ENCODE results near the gene RCN2.
"Not testable (repeated sequence)": the region's sequence is repeated elsewhere in the genome, so short reads cannot be mapped to it uniquely, and the experiment has no call there.

Gene RCN2, protein sequence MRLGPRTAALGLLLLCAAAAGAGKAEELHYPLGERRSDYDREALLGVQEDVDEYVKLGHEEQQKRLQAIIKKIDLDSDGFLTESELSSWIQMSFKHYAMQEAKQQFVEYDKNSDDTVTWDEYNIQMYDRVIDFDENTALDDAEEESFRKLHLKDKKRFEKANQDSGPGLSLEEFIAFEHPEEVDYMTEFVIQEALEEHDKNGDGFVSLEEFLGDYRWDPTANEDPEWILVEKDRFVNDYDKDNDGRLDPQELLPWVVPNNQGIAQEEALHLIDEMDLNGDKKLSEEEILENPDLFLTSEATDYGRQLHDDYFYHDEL

DNA sequence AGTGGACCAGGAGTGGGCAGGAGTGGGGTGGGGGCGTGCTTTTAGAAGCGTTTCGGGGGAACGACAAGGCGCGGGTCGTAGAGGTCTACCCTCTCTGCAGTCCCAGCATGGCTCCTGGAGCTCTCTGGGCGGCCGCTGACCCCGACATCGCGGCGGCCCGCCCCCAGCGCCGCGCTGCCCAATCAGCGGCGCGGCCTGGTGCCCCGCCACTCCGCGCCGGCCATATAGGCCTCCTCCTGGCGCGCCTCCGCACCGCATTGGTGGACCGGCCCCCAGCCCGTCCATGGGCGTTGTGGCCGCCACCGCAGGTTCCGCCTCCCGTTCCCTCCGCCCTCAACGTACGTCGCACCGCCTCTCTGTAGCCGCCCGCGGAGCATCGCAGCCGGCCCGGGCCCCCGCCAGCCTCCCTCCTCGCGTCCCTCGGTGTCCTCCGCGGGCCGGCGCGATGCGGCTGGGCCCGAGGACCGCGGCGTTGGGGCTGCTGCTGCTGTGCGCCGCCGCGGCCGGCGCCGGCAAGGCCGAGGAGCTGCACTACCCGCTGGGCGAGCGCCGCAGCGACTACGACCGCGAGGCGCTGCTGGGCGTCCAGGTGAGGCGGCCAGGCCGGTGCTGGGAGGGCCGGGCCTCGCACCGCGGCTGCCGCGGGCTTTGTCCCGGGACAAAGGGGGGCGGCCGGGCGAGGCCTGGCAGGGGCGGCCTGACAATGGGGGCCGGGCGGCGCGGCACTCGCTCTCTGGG, at the start of gene RCN2:
Gene RCN2, plus strand, starts transcription at position 353 of the 738 bp plus-strand sequence. Its CDS starts 93 bp downstream, at position 446.
- DNase-seq, result peak; percentile 75

DNA sequence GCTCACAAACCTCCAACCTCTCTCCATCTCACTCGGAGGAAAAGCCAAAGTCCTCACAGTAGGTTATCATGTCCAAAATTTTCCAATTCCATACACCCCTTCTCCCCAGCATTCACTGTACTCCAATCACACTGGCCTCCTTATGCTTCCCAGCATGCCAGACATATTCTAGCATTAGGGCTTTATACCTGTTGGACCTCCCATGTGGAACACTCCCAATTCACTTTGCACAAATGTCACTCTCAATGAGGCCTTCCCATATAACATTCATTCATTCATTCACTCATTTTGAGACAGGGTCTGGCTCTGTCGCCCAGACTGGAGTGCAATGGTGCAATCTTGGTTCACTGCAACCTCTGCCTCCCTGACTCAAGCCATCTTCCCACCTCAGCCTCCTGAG, 46.3 kb upstream of the RCN2 start:
- no peak for DNase-seq

- not testable (repeated sequence) for DNase-seq
Observed at GRCh38 chr15:76887280-76888141, 44.0 kb upstream of the RCN2 start.

DNA sequence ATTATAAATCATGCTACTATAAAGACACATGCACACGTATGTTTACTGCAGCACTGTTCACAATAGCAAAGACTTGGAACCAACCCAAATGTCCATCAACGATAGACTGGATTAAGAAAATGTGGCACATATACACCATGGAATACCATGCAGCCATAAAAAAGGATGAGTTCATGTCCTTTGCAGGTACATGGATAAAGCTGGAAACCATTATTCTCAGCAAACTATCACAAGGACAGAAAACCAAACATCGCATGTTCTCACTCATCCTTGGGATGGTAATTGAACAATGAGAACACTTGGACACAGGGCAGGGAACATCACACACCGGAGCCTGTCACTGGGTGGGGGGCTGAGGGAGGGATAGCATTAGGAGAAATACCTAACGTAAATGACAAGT, 38.7 kb upstream of the RCN2 start:
- not testable (repeated sequence) for DNase-seq

DNA sequence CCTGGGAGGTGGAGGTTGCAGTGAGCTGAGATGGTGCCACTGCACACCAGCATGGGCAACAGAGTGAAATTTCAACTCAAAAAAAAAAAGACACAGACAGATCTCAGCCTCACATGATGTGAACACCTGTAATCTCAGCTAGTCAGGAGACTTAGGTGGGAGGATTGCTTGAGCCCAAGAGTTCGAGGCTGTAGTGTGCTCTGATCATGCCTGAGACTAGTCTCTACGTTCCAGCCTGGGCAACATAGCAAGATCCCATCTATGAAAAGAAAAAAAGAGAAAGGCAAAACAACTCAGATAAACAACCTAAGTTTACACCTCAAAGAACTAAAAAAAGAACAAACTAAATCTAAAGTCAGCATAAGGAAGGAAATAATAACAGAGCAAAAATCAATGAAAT, 37.4 kb upstream of the RCN2 start:
- no peak for DNase-seq

GRCh38 chr15:76898102-76898501, 33.4 kb upstream of the RCN2 start:
- no peak for DNase-seq

GRCh38 chr15:76899176-76899930, 32.2 kb upstream of the RCN2 start:
- DNase-seq, result not testable (repeated sequence)

- not testable (repeated sequence) for DNase-seq
Observed at GRCh38 chr15:76899931-76900310, 31.6 kb upstream of the RCN2 start.

DNA sequence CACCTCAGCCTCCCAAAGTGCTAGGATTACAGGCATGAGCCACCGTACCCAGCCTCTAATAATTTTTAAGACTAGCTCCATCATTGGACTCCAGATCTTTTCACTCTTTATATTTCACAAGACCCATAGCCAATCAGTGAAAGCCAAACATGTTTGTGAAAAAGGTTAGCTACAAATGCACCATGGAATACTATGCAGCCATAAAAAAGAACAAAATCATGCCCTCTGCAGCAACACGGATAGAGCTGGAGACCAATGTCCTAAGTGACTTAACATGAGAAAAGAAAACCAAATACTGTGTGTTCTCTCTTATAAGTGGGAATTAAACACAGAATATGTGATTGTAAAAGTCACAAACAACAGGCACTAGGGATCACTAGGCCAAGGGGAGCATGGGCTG, 29.6 kb upstream of the RCN2 start:
- no peak for DNase-seq

- DNase-seq, result no peak
Observed at GRCh38 chr15:76903251-76903681, 28.3 kb upstream of the RCN2 start.

- no peak for DNase-seq
Observed at GRCh38 chr15:76904461-76905012, 27.0 kb upstream of the RCN2 start.

GRCh38 chr15:76905013-76905839, 26.3 kb upstream of the RCN2 start, which contains the start of gene SCAPER:
TSS of gene SCAPER (minus strand) at chr15:76905340. CDS start at chr15:76883817, 21,523 bp downstream.
- peak; percentile 38 for DNase-seq

GRCh38 chr15:76905855-76906254, 25.7 kb upstream of the RCN2 start:
- DNase-seq, result no peak

- DNase-seq, result no peak
Observed at GRCh38 chr15:76912430-76912829, 19.1 kb upstream of the RCN2 start.

DNA sequence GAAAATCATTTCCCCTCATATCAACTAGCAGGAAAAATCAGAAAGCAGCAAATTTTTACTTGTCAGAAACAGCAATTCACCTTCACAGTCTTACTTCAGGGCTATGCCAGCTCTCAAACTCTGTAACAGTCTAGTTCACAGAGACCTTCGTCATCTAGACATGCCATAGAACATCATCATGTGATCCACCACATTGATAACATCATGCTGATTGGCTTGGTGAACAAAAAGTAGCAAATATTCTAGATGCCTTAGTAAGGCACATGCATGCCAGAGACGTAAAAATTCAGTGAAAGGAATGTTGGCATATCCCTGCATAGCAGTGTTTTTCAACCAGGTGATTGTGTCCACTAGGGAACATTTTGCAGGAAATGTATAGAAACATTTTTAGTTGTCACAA, 17.8 kb upstream of the RCN2 start:
- no peak for DNase-seq

GRCh38 chr15:76916369-76916768, 15.2 kb upstream of the RCN2 start:
- DNase-seq, result no peak

GRCh38 chr15:76928201-76928600, 3.3 kb upstream of the RCN2 start:
- no peak for DNase-seq

DNA sequence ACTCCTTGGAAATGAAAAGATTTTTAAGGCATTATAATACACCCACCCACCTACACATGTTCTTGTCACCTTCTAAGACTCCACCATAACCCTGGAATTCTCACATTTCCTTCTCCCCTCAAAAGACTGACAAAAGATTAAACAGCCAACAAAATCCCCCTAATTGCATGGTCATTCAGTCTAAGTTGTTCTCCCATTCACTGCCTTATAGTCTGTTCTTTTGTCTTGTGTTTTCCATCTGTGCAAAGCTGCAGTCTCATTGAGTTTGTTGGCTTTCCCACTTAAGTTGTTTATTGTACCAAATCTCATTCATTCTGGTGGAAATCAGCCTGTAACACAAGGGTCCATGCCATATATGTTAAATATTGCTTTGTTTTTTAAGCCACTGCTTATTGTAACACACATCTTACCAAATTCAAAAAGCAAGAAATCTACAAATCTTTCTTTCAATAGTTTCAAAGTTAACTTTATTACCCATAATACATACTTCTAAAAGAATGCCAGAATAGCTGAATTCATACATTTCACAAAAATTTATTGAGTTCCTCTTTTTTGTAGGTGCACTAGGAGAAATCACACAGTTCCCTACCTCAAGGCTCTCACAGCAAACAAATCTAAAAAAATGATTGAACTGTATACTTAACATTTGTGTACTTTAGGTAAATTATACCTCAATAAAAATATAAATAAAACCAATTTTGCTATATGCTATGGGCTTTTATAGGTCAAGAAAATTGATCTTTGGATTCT, 2.4 kb upstream of the RCN2 start:
- DNase-seq, result no peak

- no peak for DNase-seq
Observed at GRCh38 chr15:76930831-76931396, 635 bp upstream of the RCN2 start.
